ENCODE results near the gene CEP95.

- no peak for TF ChIP-seq CTCF (IDR thresholded peaks at IDR 0.05; ENCODE audit: low read length)
- TF ChIP-seq EZH2 (optimal IDR thresholded peaks at IDR 0.05; ENCODE audit: low read depth, low read length) = no peak
- no peak for TF ChIP-seq EZH2phosphoT487 (IDR thresholded peaks at IDR 0.05; ENCODE audit: low read length)
These were observed 65.9 kb downstream of the CEP95 start for GRCh38 chr17:64572682-64573154.

All from MM.1S (cell line).